Heart left ventricle (tissue), 16 donors: ENCODE data around the gene PRR5. TPM values are rescaled to one million over a fixed set of nuclear protein-coding genes. Genes with fewer than 3 reads are reported as not detected.
"Not testable (repeated sequence)": the region's sequence is repeated elsewhere in the genome, so short reads cannot be mapped to it uniquely, and the experiment has no call there.

Experiments used
- ATAC-seq, 4 donors: fragments of 200-7000 bp; cut with Tn5 transposase; one replicate each; pipeline ENCODE4 v1.9.1; 2020 to 2022; ENCODE audit warnings: moderate library complexity in 4 of 4, mild to moderate bottlenecking in 3 of 4, moderate number of reproducible peaks in 1 of 4
- DNase-seq, 5 donors: peaks; one replicate each; pipeline ENCODE4 v3.0.0-alpha.2; 2020
- H3K27ac ChIP-seq, 12 donors: fragments of 200-600 bp; sonication (generic) in 4 of 12; one replicate each; pipeline versions ENCODE4 v1.5.0 to v1.8.0; 2016 to 2022; ENCODE audit warnings: mild to moderate bottlenecking in 2 of 12
- H3K27me3 ChIP-seq, 9 donors: fragments of 200-600 bp; sonication (generic) in 2 of 9; one replicate each; pipeline versions ENCODE4 v1.5.1 to v1.8.0; 2016 to 2022; ENCODE audit warnings: mild to moderate bottlenecking in 3 of 9
- H3K36me3 ChIP-seq, 9 donors: fragments of 200-600 bp; sonication (generic) in 2 of 9; one replicate each; pipeline versions ENCODE4 v1.5.0 to v1.8.0; 2018 to 2022; ENCODE audit warnings: mild to moderate bottlenecking in 2 of 9
- H3K4me1 ChIP-seq, 12 donors: fragments of 200-600 bp; sonication (generic) in 4 of 12; one replicate each; pipeline versions ENCODE4 v1.5.0 to v1.8.0; 2016 to 2022; ENCODE audit warnings: mild to moderate bottlenecking in 3 of 12
- H3K4me3 ChIP-seq, 12 donors: fragments of 200-600 bp; sonication (generic) in 4 of 12; one replicate each; pipeline versions ENCODE4 v1.5.0 to v1.8.0; 2017 to 2022; ENCODE audit warnings: mild to moderate bottlenecking in 9 of 12, moderate library complexity in 4 of 12
- H3K9me3 ChIP-seq, 12 donors: fragments of 200-600 bp; sonication (generic) in 4 of 12; one replicate each; pipeline versions ENCODE4 v1.5.0 to v1.8.0; 2016 to 2022; ENCODE audit warnings: mild to moderate bottlenecking in 1 of 12
- POLR2A ChIP-seq, 2 donors: fragments of 450-650 bp; IDR thresholded peaks; one replicate each; pipeline ENCODE4 v1.6.1; 2017; ENCODE audit warnings: antibody characterized with exemption in 2 of 2, mild to moderate bottlenecking in 2 of 2, moderate library complexity in 2 of 2
- WGBS, 4 donors: extraction: QIAGEN DNeasy Blood & Tissue Kit in 2 of 4; methylation state at CpG; one replicate each; pipeline versions ENCODE4 v1.1.5 to v1.1.7; 2013 to 2018; 5-methylcytosine and 5-hydroxymethylcytosine counted together
- intact Hi-C, 10 donors: fragments of 100-400 bp; cut with DNase I; formaldehyde crosslinking; loops; one replicate each; pipeline versions ENCODE4 v1.11.1 to v1.14.2; 2022
- polyA plus RNA-seq, 2 donors: library from polyadenylated mRNA; stranded (reverse); fragments of 200-250 nt; gene quantifications; one replicate each; pipeline ENCODE4 v1.2.3, GENCODE V29; 2013
- total RNA-seq, 9 donors: library from RNA; depleted of rRNA in 2 of 9; stranded (reverse); fragments of >200 nt in 2 of 9; fragmentation: NEBNext Ultra II Directional in 3 of 9; extraction: Animal tissue kit (Norgen Biotek cat#: 25700) in 3 of 9; gene quantifications; one replicate each; pipeline versions ENCODE4 v1.1.0 to v1.2.4, GENCODE V29; 2016 to 2023
- TF ChIP-seq, protein P1 (sequence below), 12 donors: fragments of 200-600 bp; sonication (generic) in 4 of 12; IDR thresholded peaks; one replicate each; pipeline versions ENCODE4 v1.5.0 to v1.8.0; 2018 to 2022; ENCODE audit warnings: antibody characterized with exemption in 12 of 12, mild to moderate bottlenecking in 5 of 12
- donor health status: ischemic (EF 13 %, LVEDD 7.1; RV severe dilation, severe dysfunction).
- donor health status: healthy with polysubstance abuse.
- donor health status: DM: no; HTN: yes; CAD: no.
- donor health status: DM: no; HTN: no; CAD: no.
- donor health status: ischemic (EF 25% LVEDD 6.9; RV normal size, moderate dysfunction).
- donor health status: ischemic (EF 25% LVEDD 5.7; RV mildly dilated, moderate dysfunction).
- donor health status: healthy.
- donor health status: DM: yes; HTN: yes; CAD: no.
- donor health status: ischemic (EF 35%, LVEDD 5.7; RV mildly dilated, moderate dysfunction).
- donor health status: nonischemic (EF 11% LVEDD 7.7; RV severe dilation, severe dysfunction).
- donor health status: DM: yes; HTN: yes; CAD: no.
- donor health status: PGD.
- donor health status: ischemic (EF 29% LVEDD 5.4; RV normal size, mild dysfunction).
- donor health status: nonischemic (EF 23%, LVEDD 6.1; RV moderate dilation, normal function).

The PRR5 gene
- total and polyA plus RNA-seq, 11 donors: 1.6 to 9.5 (median 2.2) TPM

DNA sequence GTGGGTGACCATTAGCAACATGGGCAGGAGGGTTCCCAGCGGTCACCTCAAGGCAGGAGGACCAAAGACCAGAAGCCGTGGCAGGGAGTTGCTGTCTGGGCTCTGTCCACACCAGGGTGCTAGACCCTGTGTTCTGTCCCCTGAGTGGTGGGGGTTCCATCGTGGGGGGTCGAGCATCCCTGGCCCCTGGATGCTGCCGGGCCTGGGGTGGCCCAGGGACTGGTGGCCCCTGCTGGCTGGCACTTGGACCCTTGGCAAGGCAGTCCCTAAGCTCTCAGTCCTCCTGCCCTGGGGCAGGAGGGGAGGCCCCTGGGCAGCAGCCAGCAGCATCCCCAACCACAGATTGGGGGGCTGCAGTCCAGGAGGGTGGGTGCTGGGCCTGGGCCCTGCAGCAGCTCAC, 37.0 kb downstream of the PRR5 start:
- WGBS, 4 donors: 75 to 86% (median 78%) methylated on average over 5 of the region's 5 CpGs
- Histone ChIP-seq H3K27me3 (peaks cover 0 to 38% (median 17%) of the 10 kb centered on the region in 9 donors), H3K4me1 (peaks cover 0 to 11% (median 0%) of the 10 kb centered on the region in 12 donors), H3K36me3 (no peaks in the 10 kb centered on the region), H3K4me3 (no peak overlapping the region), H3K27ac (no peak overlapping the region), H3K9me3 (no peaks in the 10 kb centered on the region)
- intact Hi-C loops: no loop called here
- TF ChIP-seq, protein P1, sequence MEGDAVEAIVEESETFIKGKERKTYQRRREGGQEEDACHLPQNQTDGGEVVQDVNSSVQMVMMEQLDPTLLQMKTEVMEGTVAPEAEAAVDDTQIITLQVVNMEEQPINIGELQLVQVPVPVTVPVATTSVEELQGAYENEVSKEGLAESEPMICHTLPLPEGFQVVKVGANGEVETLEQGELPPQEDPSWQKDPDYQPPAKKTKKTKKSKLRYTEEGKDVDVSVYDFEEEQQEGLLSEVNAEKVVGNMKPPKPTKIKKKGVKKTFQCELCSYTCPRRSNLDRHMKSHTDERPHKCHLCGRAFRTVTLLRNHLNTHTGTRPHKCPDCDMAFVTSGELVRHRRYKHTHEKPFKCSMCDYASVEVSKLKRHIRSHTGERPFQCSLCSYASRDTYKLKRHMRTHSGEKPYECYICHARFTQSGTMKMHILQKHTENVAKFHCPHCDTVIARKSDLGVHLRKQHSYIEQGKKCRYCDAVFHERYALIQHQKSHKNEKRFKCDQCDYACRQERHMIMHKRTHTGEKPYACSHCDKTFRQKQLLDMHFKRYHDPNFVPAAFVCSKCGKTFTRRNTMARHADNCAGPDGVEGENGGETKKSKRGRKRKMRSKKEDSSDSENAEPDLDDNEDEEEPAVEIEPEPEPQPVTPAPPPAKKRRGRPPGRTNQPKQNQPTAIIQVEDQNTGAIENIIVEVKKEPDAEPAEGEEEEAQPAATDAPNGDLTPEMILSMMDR (IDR thresholded peaks at IDR 0.05): no peak
- TF ChIP-seq POLR2A (IDR thresholded peaks at IDR 0.05): no peak
- DNase-seq: no peak
- ATAC-seq: no peak

DNA sequence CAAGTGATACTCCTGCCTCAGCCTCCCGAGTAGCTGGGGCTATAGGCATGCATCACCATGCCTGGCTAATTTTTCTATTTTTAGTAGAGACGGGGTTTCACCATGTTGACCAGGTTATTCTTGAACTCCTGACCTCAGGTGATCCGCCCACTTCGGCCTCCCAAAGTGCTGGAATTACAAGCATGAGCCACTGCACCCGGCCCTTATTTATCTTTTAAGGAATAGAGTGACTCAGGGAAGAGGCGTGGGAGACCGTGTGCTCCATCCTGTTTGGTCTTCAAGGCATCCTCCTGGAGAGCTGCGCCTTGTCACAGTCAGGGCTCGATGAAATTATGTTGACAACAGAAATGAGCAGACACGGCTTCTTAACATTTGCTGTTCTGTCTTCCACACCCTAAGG, 37.7 kb downstream of the PRR5 start:
- H3K27ac ChIP-seq, H3K4me3 ChIP-seq, H3K9me3 ChIP-seq, intact Hi-C loops, DNase-seq, ATAC-seq, H3K36me3 ChIP-seq: not testable (repeated sequence)
- Histone ChIP-seq H3K27me3 (peaks cover 0 to 38% (median 17%) of the 10 kb centered on the region in 9 donors), H3K4me1 (peaks cover 0 to 11% (median 0%) of the 10 kb centered on the region in 12 donors)
- 30 to 47% (median 33%) methylated on average over 9 to 10 of the region's 10 CpGs for WGBS, 4 donors

DNA sequence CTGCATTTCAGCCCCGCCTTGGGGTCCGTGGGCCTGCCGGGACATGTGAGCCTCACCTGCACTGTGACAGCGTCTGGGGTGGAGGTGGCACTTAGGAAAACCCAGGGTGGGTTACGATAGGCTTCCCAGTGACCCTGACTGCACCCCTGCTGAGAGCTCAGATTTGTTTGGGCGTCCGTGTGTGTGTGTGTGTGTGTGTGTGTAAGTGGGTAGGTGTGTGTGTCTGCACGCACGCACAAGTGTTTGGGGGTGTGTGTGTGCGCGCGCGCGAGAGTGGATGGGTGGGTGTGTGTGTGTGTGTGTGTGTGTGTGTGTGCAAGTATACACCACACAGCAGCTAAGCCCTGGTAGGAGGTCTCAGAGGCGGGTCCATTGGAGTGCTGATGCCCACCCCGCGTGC, 38.3 kb downstream of the PRR5 start:
- peaks cover 0 to 38% (median 17%) of the 10 kb centered on the region in 9 donors for H3K27me3 ChIP-seq
- intact Hi-C loops: no loop called here

DNA sequence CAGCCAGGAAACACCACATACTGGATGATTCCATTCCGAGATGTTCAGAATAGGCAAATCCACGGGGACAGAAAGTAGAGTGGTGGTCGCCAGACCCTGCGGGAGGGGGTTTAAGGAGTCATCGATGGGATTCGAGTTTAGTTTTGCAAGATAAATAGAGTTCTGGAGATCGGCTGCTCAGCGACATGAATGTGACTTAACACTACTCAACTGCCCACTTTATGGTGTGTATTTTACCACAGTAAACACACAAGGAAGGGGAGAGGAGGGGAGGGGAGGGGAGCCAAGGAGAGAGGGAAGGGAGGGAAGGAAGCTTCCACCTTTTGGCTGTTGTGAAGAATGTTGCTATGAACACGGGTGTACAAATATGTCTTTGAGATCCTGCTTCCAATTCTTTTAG, 39.9 kb downstream of the PRR5 start:
- Histone ChIP-seq H3K36me3 (no peaks in the 10 kb centered on the region), H3K27ac (no peak overlapping the region), H3K4me1 (peaks cover 0 to 3% (median 0%) of the 10 kb centered on the region in 12 donors), H3K4me3 (no peak overlapping the region), H3K9me3 (no peaks in the 10 kb centered on the region), H3K27me3 (peaks cover 0 to 25% (median 11%) of the 10 kb centered on the region in 9 donors)
- DNase-seq (no peak), ATAC-seq (no peak)
- intact Hi-C loops: no loop called here
- TF ChIP-seq, protein P1 (IDR thresholded peaks at IDR 0.05): no peak
- no peak for TF ChIP-seq POLR2A (IDR thresholded peaks at IDR 0.05)
- whole genome bisulfite sequencing, 4 donors: 82 to 88% (median 84%) methylated on average over 9 of the region's 9 CpGs

More for the DNA sequence above, 38.3 kb downstream of the PRR5 start:
- DNase-seq (no peak), ATAC-seq (no peak)
- Histone ChIP-seq H3K4me1 (peaks cover 0 to 11% (median 0%) of the 10 kb centered on the region in 12 donors), H3K9me3 (no peaks in the 10 kb centered on the region), H3K4me3 (no peak overlapping the region), H3K36me3 (no peaks in the 10 kb centered on the region), H3K27ac (no peak overlapping the region)
- 77 to 82% (median 78%) methylated on average over 13 to 17 of the region's 17 CpGs for WGBS, 4 donors
- TF ChIP-seq, protein P1 (IDR thresholded peaks at IDR 0.05): no peak
- no peak for TF ChIP-seq POLR2A (IDR thresholded peaks at IDR 0.05)

DNA sequence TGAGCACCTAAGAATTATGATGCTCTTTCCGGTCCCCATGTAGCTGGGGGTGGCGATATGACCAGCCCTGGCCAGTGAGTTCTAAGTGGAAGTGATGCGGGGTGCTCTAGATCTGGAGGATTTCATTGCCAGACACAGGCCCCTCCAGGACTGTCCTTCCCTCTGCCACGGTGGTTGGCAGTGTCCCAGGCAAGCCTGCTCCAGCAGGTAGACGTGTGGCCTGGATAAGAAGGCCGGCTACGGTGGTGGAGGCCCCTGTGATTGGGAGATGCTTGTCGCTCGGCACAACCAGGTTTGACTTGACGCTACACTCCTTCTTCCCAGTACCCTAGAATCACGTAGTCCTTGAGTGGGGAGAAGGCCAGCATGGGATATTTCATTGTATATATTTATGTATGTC, 41.2 kb downstream of the PRR5 start:
- no peak overlapping the region for H3K4me3 ChIP-seq
- WGBS, 4 donors: 87 to 96% (median 88%) methylated on average over 8 to 11 of the region's 11 CpGs
- intact Hi-C loops: no loop called here
- no peaks in the 10 kb centered on the region for H3K4me1 ChIP-seq
- H3K9me3 ChIP-seq: no peaks in the 10 kb centered on the region
- no peaks in the 10 kb centered on the region for H3K36me3 ChIP-seq
- ATAC-seq (no peak), DNase-seq (no peak)
- H3K27me3 ChIP-seq: peaks cover 0 to 15% (median 4%) of the 10 kb centered on the region in 9 donors
- no peak overlapping the region for H3K27ac ChIP-seq
- no peak for TF ChIP-seq POLR2A (IDR thresholded peaks at IDR 0.05)
- TF ChIP-seq, protein P1 (IDR thresholded peaks at IDR 0.05): no peak
